B cell (primary cell): Measurements from ENCODE around the gene PIPOX. TPM values are rescaled to one million over a fixed set of nuclear protein-coding genes. Genes with fewer than 3 reads are reported as not detected.

Source experiments
- ATAC-seq: fragments of 200-7000 bp; cut with Tn5 transposase; one replicate; pipeline ENCODE4 v1.10.0; 2021; ENCODE audit warnings: low read depth, mild to moderate bottlenecking, moderate number of reproducible peaks, moderate library complexity
- CTCF ChIA-PET: fragments of 350-600 bp; sonication (Branson Sonifier 250); formaldehyde crosslinking; loops from one replicate; lab custom pipeline; 2021; ENCODE audit warnings: antibody characterized with exemption, inconsistent platforms; lab: Charles Lee
- POLR2A ChIA-PET: fragments of 350-600 bp; sonication (Branson Sonifier 250); formaldehyde crosslinking; loops from one replicate; lab custom pipeline; 2021; ENCODE audit warnings: antibody characterized with exemption; lab: Charles Lee
- DNase-seq: peaks from one replicate; pipeline ENCODE4 v3.0.0; 2013
- H2AFZ ChIP-seq: 2 replicates; pipeline ENCODE4 v1.6.1; 2012; ENCODE audit warnings: mild to moderate bottlenecking, low read depth, low read length; ENCODE audit not compliant: insufficient read depth, poor library complexity, severe bottlenecking
- H3K27ac ChIP-seq, 2 donors: 1 replicate in 1 of 2; 2 replicates in 1 of 2; pipeline ENCODE4 v1.5.1; 2012 to 2013; ENCODE audit warnings: low read length in 2 of 2, mild to moderate bottlenecking in 2 of 2, moderate library complexity in 1 of 2
- H3K27me3 ChIP-seq, 4 experiments: fragments of 200-600 bp in 1 of 4; sonication (generic) in 1 of 4; replicated peaks in 1 of 4; 1 replicate in 2 of 4; 2 replicates in 2 of 4; pipeline versions ENCODE4 v1.6.1 to v1.7.0; 2013 to 2016; ENCODE audit warnings: low read length in 3 of 4, mild to moderate bottlenecking in 2 of 4, mixed read lengths in 1 of 4, moderate library complexity in 1 of 4; ENCODE audit not compliant: insufficient read depth in 4 of 4, control insufficient read depth in 3 of 4; ENCODE audit errors: control extremely low read depth in 1 of 4
- H3K36me3 ChIP-seq, 2 experiments: replicated peaks in 1 of 2; 1 replicate in 1 of 2; 2 replicates in 1 of 2; pipeline versions ENCODE4 v1.6.1 to v1.7.1; 2013; ENCODE audit warnings: low read length in 1 of 2; ENCODE audit not compliant: insufficient read depth in 2 of 2, control insufficient read depth in 1 of 2; ENCODE audit errors: control extremely low read depth in 1 of 2, extremely low read depth in 1 of 2
- H3K4me1 ChIP-seq, 2 donors: fragments of 200-600 bp in 1 of 2; sonication (generic) in 1 of 2; 1 replicate in 1 of 2; 2 replicates in 1 of 2; pipeline versions ENCODE4 v1.5.1 to v1.6.1; 2013 to 2017; ENCODE audit warnings: low read length in 2 of 2; ENCODE audit not compliant: control insufficient read depth in 2 of 2, insufficient read depth in 2 of 2
- H3K4me2 ChIP-seq: replicated peaks from 2 replicates; pipeline ENCODE3; 2012; ENCODE audit warnings: mild to moderate bottlenecking, low read depth, low read length; ENCODE audit not compliant: poor library complexity, severe bottlenecking
- H3K4me3 ChIP-seq, 5 experiments: fragments of 200-600 bp in 1 of 5; sonication (generic) in 1 of 5; 1 replicate in 3 of 5; 2 replicates in 2 of 5; pipeline versions ENCODE4 v1.5.1 to v1.7.0; 2011 to 2016; ENCODE audit warnings: low read length in 4 of 5, mild to moderate bottlenecking in 4 of 5, low read depth in 2 of 5, control low read depth in 1 of 5, moderate library complexity in 1 of 5; ENCODE audit not compliant: insufficient read depth in 1 of 5; ENCODE audit errors: control extremely low read depth in 1 of 5, extremely low read depth in 1 of 5
- H3K79me2 ChIP-seq: fragments of 200-600 bp; sonication (generic); one replicate; pipeline ENCODE4 v1.6.0; 2016; ENCODE audit warnings: low read length; ENCODE audit not compliant: control insufficient read depth, insufficient read depth
- H3K9ac ChIP-seq: fragments of 200-600 bp; sonication (generic); 2 replicates; pipeline ENCODE4 v1.6.1; 2017; ENCODE audit warnings: mild to moderate bottlenecking, low read length, moderate library complexity
- H3K9me3 ChIP-seq, 3 donors: one replicate each; pipeline versions ENCODE4 v1.6.1 to v1.7.1; 2013; ENCODE audit warnings: low read length in 2 of 3; ENCODE audit not compliant: control insufficient read depth in 2 of 3, insufficient read depth in 1 of 3; ENCODE audit errors: control extremely low read depth in 1 of 3
- H4K20me1 ChIP-seq: 2 replicates; pipeline ENCODE4 v1.6.0; 2012; ENCODE audit warnings: mild to moderate bottlenecking, low read length; ENCODE audit not compliant: insufficient read depth, control insufficient read depth, poor library complexity, severe bottlenecking
- H3K27ac Mint-ChIP-seq: one replicate; pipeline ENCODE4 v1.8.0; 2021; ENCODE audit warnings: mixed read lengths
- H3K27me3 Mint-ChIP-seq: one replicate; pipeline ENCODE4 v1.8.0; 2021; ENCODE audit warnings: mixed read lengths
- H3K4me1 Mint-ChIP-seq: one replicate; pipeline ENCODE4 v1.8.0; 2021; ENCODE audit warnings: mixed read lengths
- H3K4me3 Mint-ChIP-seq: one replicate; pipeline ENCODE4 v1.8.0; 2021; ENCODE audit warnings: mixed read lengths
- H3K9me3 Mint-ChIP-seq: one replicate; pipeline ENCODE4 v1.8.0; 2022; ENCODE audit warnings: mixed read lengths; ENCODE audit not compliant: insufficient read depth
- EZH2 ChIP-seq: IDR thresholded peaks from 2 replicates; pipeline ENCODE4 v1.6.1; 2012; ENCODE audit warnings: borderline replicate concordance, low read depth, mild to moderate bottlenecking, moderate library complexity, low read length; ENCODE audit not compliant: insufficient read depth, poor library complexity, severe bottlenecking
- WGBS: methylation state at CpG from one replicate; pipeline ENCODE4 v1.1.5; 2013; ENCODE audit warnings: missing lambda C conversion rate; ENCODE audit not compliant: insufficient coverage; 5-methylcytosine and 5-hydroxymethylcytosine counted together
- intact Hi-C: fragments of 100-400 bp; cut with micrococcal nuclease; formaldehyde crosslinking; loops from one replicate; pipeline ENCODE4 v1.10.0; 2022
- polyA plus RNA-seq: library from polyadenylated mRNA; depleted of rRNA; stranded (reverse); fragments of >200 nt; gene quantifications from 2 replicates; pipeline ENCODE4 v1.2.3, GENCODE V29; 2012
- total RNA-seq, 2 donors: library from RNA; stranded (reverse); fragments of 120-200 nt in 1 of 2; gene quantifications; 1 replicate in 1 of 2; 2 replicates in 1 of 2; pipeline versions ENCODE4 v1.2.3 to v1.2.4, GENCODE V29; 2013 to 2022
- TF ChIP-seq, protein P1 (sequence below): fragments of 200-600 bp; IDR thresholded peaks from one replicate; pipeline ENCODE4 v1.8.0; 2022; ENCODE audit warnings: antibody characterized with exemption, mild to moderate bottlenecking

PIPOX gene
- total and polyA plus RNA-seq, 2 donors (not counting 1 experiment from before 2014, with no cell fraction given): 0.95 to 15.0 TPM

GRCh38 chr17:29080965-29081364 lies 38.0 kb downstream of the PIPOX start:
- Histone ChIP-seq H3K9me3 (no peaks in the 10 kb centered on the region), H3K4me2 (no peak overlapping the region), H3K4me3 (no peak overlapping the region), H3K79me2 (no peaks in the 10 kb centered on the region), H3K9ac (no peak overlapping the region), H3K4me1 (no peaks in the 10 kb centered on the region), H3K36me3 (peaks cover 0 to 80% of the 10 kb centered on the region in 2 experiments), H3K27me3 (no peaks in the 10 kb centered on the region), H2AFZ (no peak overlapping the region), H4K20me1 (peaks cover 4% of the 10 kb centered on the region), H3K27ac (no peak overlapping the region)
- Mint-ChIP-seq H3K27ac (no peak overlapping the region), H3K4me3 (no peak overlapping the region), H3K4me1 (no peaks in the 10 kb centered on the region), H3K9me3 (no peaks in the 10 kb centered on the region), H3K27me3 (no peaks in the 10 kb centered on the region)
- POLR2A ChIA-PET: no interaction called here
- CTCF ChIA-PET: interaction anchor here (2.3 kb wide), 1 partner anchor 36 kb away, joined by 7 read pairs; no protein-coding TSS in a partner anchor
- DNase-seq (no peak), ATAC-seq (no peak)
- intact Hi-C loops: no loop called here
- WGBS: 97% methylated on average over 5 of the region's 14 CpGs
- TF ChIP-seq EZH2: no peak
- TF ChIP-seq, protein P1, sequence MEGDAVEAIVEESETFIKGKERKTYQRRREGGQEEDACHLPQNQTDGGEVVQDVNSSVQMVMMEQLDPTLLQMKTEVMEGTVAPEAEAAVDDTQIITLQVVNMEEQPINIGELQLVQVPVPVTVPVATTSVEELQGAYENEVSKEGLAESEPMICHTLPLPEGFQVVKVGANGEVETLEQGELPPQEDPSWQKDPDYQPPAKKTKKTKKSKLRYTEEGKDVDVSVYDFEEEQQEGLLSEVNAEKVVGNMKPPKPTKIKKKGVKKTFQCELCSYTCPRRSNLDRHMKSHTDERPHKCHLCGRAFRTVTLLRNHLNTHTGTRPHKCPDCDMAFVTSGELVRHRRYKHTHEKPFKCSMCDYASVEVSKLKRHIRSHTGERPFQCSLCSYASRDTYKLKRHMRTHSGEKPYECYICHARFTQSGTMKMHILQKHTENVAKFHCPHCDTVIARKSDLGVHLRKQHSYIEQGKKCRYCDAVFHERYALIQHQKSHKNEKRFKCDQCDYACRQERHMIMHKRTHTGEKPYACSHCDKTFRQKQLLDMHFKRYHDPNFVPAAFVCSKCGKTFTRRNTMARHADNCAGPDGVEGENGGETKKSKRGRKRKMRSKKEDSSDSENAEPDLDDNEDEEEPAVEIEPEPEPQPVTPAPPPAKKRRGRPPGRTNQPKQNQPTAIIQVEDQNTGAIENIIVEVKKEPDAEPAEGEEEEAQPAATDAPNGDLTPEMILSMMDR: no peak

DNA sequence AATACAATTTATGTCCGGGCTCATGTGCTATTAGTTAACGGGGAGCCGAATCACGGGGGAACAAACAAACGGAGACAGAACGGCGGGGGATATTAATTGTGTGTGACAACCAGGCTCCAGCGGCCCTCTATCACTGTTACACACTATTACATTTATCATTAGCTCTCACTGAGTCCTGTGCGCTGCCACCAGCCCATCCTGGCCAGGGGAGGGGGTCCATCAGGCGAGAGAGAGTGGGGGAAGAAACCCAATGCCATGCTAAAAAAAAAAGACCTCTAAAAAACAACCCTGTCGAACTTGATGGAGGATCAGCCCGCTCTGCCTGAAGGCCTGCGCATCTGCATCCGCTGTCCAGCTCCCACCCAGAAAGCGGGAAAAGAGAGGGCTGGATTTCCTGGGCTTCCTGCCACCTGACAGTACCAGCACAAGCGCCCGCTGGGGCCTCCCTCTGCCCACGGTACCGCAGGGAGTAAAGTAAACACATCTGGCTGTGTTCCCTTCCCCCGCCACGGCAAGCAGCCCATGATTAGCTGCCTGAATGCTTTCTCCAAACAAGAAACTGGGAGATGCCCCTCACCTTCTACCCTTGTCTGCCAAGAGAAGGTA lies 41.7 kb downstream of the PIPOX start:
- H3K4me2 ChIP-seq: no peak overlapping the region
- H3K4me3 ChIP-seq: no peak overlapping the region
- TF ChIP-seq, protein P1: no peak
- TF ChIP-seq EZH2: no peak
- no peaks in the 10 kb centered on the region for H3K9me3 ChIP-seq
- intact Hi-C loops: no loop called here
- ChIA-PET POLR2A (interaction anchor here (0.6 kb wide), 1 partner anchor 138 kb away, joined by 3 read pairs; no protein-coding TSS in a partner anchor), CTCF (interaction anchor here (1.0 kb wide), 1 partner anchor 119 kb away, joined by 4 read pairs; no protein-coding TSS in a partner anchor)
- no peak overlapping the region for H3K9ac ChIP-seq
- H4K20me1 ChIP-seq: peaks cover 4% of the 10 kb centered on the region
- no peaks in the 10 kb centered on the region for H3K9me3 Mint-ChIP-seq
- no peak overlapping the region for H3K4me3 Mint-ChIP-seq
- no peak overlapping the region for H2AFZ ChIP-seq
- no peaks in the 10 kb centered on the region for H3K27me3 ChIP-seq
- H3K4me1 ChIP-seq: no peaks in the 10 kb centered on the region
- no peak overlapping the region for H3K27ac ChIP-seq
- ATAC-seq (no peak), DNase-seq (no peak)
- no peaks in the 10 kb centered on the region for H3K79me2 ChIP-seq
- H3K27me3 Mint-ChIP-seq: no peaks in the 10 kb centered on the region
- H3K27ac Mint-ChIP-seq: no peak overlapping the region
- 88% methylated on average over 11 of the region's 21 CpGs for WGBS
- H3K4me1 Mint-ChIP-seq: no peaks in the 10 kb centered on the region
- peaks cover 0 to 83% of the 10 kb centered on the region in 2 experiments for H3K36me3 ChIP-seq
